GM23338 (cell line): ENCODE data around the gene HSP90B1.

Experiments used
- CREB1 ChIP-seq: fragments of 250-450 bp; sonication (Bioruptor Pico); IDR thresholded peaks from 2 replicates; pipeline ENCODE4 v1.5.0; 2020; ENCODE audit warnings: low read depth, mild to moderate bottlenecking, moderate library complexity
- CTCF ChIP-seq, 2 experiments: fragments of 200-600 bp in 1 of 2; sonication (generic) in 1 of 2; conservative IDR thresholded peaks; 2 replicates each; pipeline versions ENCODE4 v1.5.1 to v1.6.1; 2016 to 2017; ENCODE audit warnings: antibody characterized with exemption in 2 of 2, low read depth in 2 of 2, mild to moderate bottlenecking in 2 of 2, moderate library complexity in 1 of 2
- ETS1 ChIP-seq: IDR thresholded peaks from 2 replicates; pipeline ENCODE4 v1.6.1; 2016; ENCODE audit warnings: antibody characterized with exemption
- EZH2 ChIP-seq: fragments of 200-600 bp; sonication (generic); IDR thresholded peaks from one replicate; pipeline ENCODE4 v1.8.0; 2017; ENCODE audit warnings: antibody characterized with exemption, mild to moderate bottlenecking, low read depth; ENCODE audit not compliant: unreplicated experiment
- EZH2phosphoT487 ChIP-seq: fragments of 200-600 bp; sonication (generic); IDR thresholded peaks from one replicate; pipeline ENCODE4 v1.8.1; 2018; ENCODE audit warnings: antibody characterized with exemption; ENCODE audit not compliant: unreplicated experiment
- POLR2AphosphoS5 ChIP-seq: IDR thresholded peaks from 2 replicates; pipeline ENCODE4 v1.6.1; 2016; ENCODE audit warnings: antibody characterized with exemption, low read depth
- STAT1 ChIP-seq: IDR thresholded peaks from one replicate; pipeline ENCODE4 v1.6.1; 2016; ENCODE audit warnings: antibody characterized with exemption; ENCODE audit not compliant: unreplicated experiment

GRCh38 chr12:103884316-103884715 lies 45.9 kb upstream of the HSP90B1 start:
- TF ChIP-seq CREB1 (CRISPR knock-in tag), result no peak
- TF ChIP-seq CTCF (conservative IDR thresholded peaks at IDR 0.05; ENCODE audit: low read depth in 2 of 2), result peak; percentile 58 to 67
- no peak for TF ChIP-seq STAT1
- no peak for TF ChIP-seq EZH2
- TF ChIP-seq POLR2AphosphoS5, result no peak
- TF ChIP-seq EZH2phosphoT487, result no peak
- no peak for TF ChIP-seq ETS1
